ENCODE results near the gene HS3ST1.

- TF ChIP-seq CTCF (IDR thresholded peaks at IDR 0.05) (no peak), POLR2A (IDR thresholded peaks at IDR 0.05) (no peak)
These were observed 12.5 kb downstream of the HS3ST1 start for GRCh38 chr4:11416071-11416766.

Data from prostate gland (tissue), 2 donors.